ENCODE data around the gene P2RY12.

GRCh38 chr3:151387842-151388241 is 3.3 kb upstream of the P2RY12 start:
- TF ChIP-seq POLR2A (IDR thresholded peaks at IDR 0.05) (no peak), CTCF (IDR thresholded peaks at IDR 0.05) (no peak)
